Activated CD4-positive, alpha-beta T cell treated with anti-CD3 and anti-CD28 coated beads for 24 hours (primary cell): ENCODE results near the gene ACP3.
"Not testable (repeated sequence)": the region's sequence is repeated elsewhere in the genome, so short reads cannot be mapped to it uniquely, and the experiment has no call there.

Experiments
- DNase-seq, 2 donors: peaks; one replicate each; pipeline ENCODE4 v3.0.0-alpha.2; 2020; ENCODE audit warnings: low read depth in 2 of 2

ACP3 gene

GRCh38 chr3:132317229-132317948, at the start of gene ACP3:
Gene ACP3 (plus strand): TSS chr3:132317407. CDS start chr3:132317457, 50 bp downstream.
- DNase-seq, result no peak

- DNase-seq, result no peak
Observed at GRCh38 chr3:132268956-132269355, 48.3 kb upstream of the ACP3 start.

- DNase-seq, result no peak
Observed at GRCh38 chr3:132273036-132273435, 44.2 kb upstream of the ACP3 start.

- no peak for DNase-seq
Observed at GRCh38 chr3:132276228-132276906, 40.8 kb upstream of the ACP3 start.

- DNase-seq, result no peak
Observed at GRCh38 chr3:132279030-132279429, 38.2 kb upstream of the ACP3 start.

- DNase-seq, result no peak
Observed at GRCh38 chr3:132283440-132283839, 33.8 kb upstream of the ACP3 start.

- DNase-seq, result no peak
Observed at GRCh38 chr3:132283916-132284405, 33.2 kb upstream of the ACP3 start.

GRCh38 chr3:132284781-132285619, 32.2 kb upstream of the ACP3 start:
- DNase-seq, result no peak

- no peak for DNase-seq
Observed at GRCh38 chr3:132285620-132285945, 31.6 kb upstream of the ACP3 start.

- no peak for DNase-seq
Observed at GRCh38 chr3:132286035-132286434, 31.2 kb upstream of the ACP3 start.

- DNase-seq, result no peak
Observed at GRCh38 chr3:132288357-132288756, 28.9 kb upstream of the ACP3 start.

- DNase-seq, result no peak
Observed at GRCh38 chr3:132289316-132289715, 27.9 kb upstream of the ACP3 start.

GRCh38 chr3:132290833-132291232, 26.4 kb upstream of the ACP3 start:
- DNase-seq, result no peak

- no peak for DNase-seq
Observed at GRCh38 chr3:132292042-132292441, 25.2 kb upstream of the ACP3 start.

GRCh38 chr3:132293251-132293650, 24.0 kb upstream of the ACP3 start:
- DNase-seq, result no peak

- no peak for DNase-seq
Observed at GRCh38 chr3:132294906-132295305, 22.3 kb upstream of the ACP3 start.

GRCh38 chr3:132303336-132304201, 13.6 kb upstream of the ACP3 start:
- DNase-seq, result not testable (repeated sequence)

- not testable (repeated sequence) for DNase-seq
Observed at GRCh38 chr3:132304351-132304750, 12.9 kb upstream of the ACP3 start.

- DNase-seq, result not testable (repeated sequence)
Observed at GRCh38 chr3:132310057-132310456, 7.2 kb upstream of the ACP3 start.

- no peak for DNase-seq
Observed at GRCh38 chr3:132311316-132311715, 5.9 kb upstream of the ACP3 start.

GRCh38 chr3:132311841-132312240, 5.4 kb upstream of the ACP3 start:
- no peak for DNase-seq
